RPMI8226 (cell line): ENCODE results near the gene TTC33.
"Not testable (repeated sequence)": the region's sequence is repeated elsewhere in the genome, so short reads cannot be mapped to it uniquely, and the experiment has no call there.

Source experiments
- DNase-seq: peaks from one replicate; pipeline ENCODE4 v3.0.0-alpha.2; 2015

Gene TTC33

DNA sequence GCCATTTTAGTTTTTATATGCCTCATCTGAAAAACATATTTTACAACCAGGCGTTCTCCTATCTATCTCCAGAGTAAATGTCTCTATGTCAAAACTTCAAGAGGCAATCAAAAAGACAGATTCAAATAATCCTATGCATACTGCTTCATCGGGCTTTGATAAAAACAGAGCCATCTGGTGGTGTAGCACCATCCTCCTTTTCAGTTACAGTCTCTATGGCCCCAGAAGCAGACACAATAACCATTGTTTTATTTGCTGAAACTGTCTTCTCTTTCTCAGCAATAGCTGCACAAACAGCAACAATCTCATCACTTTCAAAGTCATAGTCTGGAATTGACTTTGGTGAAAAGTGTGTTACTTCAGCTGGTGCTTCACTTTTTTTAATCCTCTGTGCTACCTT, 39.8 kb downstream of the TTC33 start:
- DNase-seq = peak; percentile 6

DNA sequence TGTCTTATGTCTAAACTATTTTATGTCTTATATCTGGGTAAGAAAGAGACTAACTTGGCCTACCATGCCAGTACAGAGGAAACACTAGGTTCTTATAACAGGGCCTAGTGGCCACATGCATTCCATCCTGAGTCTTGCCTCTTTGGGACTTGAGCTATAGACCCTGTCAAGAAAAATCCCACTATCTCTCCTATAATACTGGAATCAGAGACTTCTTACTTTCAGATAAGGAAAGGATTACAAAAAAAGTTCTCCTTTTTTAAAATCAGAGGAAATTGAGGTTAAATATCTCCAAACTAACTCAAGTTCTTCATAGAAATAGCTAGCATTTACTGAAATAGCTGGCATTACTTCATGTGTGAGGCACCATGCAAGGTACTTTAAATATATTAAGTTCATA, 41.8 kb downstream of the TTC33 start:
- DNase-seq = no peak

DNA sequence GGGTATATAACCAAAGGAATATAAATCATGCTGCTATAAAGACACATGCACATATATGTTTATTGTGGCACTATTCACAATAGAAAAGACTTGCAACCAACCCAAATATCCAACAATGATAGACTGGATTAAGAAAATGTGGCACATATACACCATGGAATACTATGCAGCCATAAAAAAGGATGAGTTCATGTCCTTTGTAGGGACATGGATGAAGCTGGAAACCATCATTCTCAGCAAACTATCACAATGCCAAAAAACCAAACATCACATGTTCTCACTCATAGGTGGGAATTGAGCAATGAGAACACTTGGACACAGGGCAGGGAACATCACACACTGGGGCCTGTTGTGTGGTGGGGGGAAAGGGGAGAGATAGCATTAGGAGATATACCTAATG, 45.2 kb downstream of the TTC33 start:
- DNase-seq = not testable (repeated sequence)

DNA sequence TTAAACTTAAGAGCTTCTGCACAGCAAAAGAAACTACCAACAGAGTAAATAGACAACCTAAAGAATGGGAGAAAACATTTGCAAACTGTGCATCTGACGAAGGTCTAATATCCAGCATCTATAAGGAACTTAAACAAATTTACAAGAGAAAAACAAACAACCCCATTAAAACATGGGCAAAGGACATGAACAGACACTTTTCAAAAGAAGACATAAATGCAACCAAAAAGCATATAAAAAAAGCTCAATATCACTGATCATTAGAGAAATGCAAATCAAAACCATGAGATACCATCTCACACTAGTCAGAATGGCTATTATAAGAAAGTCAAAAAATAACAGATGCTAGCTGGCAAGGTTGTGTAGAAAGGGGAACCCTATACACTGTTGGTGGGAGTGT, 50.3 kb downstream of the TTC33 start:
- not testable (repeated sequence) for DNase-seq

DNA sequence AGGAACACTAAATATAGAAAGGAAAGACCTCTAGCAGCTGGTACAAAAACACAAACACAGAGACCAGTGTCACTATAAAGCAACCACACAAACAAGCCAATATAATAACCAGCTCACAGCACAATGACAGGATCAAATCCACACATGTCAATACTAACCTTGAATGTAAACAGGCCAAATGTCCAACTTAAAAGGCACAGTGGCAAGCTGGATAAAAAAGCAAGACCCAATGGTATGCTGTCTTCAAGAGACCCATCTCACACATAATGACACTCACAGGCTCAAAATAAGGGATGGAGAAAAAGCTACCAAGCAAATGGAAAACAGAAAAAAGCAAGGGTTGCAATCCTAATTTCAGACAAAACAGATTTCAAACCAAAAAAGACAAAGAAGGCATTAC, 53.7 kb downstream of the TTC33 start:
- DNase-seq = not testable (repeated sequence)

DNA sequence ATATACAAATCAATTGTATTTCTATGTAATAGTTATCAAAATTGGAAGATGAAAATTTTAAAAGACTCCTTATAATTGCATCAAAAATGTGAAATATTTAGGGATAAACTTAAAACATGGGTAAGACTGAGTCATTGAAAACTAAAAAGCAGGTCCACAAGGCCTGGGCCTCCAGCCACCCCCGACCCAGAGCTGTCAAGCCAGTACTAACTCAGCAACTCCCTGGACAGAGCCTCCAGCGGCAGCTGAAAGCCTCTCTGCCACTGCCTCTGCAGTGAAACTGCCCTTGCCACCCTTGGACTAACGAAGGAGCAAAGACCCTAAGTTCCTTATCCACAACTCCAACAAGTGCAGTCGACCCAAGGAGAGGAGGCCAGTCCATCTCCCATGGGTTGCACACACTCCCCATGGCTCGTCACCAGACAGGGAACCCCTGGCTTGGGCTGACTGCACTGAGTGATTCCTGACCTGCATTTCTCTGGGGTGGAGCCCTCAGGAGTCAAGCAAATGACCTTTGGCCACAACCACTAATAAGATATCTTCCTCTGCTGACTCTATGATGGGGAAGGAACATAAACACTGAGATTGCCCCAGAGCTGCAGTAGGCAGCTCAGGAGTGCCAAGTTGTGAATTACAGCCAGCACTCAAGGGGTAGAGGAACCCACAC, 55.5 kb downstream of the TTC33 start:
- no peak for DNase-seq

DNA sequence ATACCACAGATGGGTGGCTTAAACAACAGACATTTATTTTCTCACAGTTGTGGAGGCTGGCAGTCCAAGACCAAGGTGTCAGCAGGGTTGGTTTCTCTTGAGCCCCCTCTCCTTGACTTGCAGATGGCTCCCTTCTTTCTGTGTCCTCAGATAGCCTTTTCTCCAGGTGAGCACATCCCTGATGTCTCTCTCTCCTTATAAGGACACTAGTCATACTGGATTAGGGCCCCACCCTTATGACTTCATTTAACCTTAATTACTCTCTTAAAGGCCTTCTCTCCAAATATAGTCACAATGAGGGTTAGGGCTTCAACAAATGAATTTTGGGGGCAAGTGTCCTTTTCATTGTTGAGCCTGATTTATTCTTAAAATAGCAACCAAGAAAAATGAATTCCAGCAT, 61.3 kb downstream of the TTC33 start:
- no peak for DNase-seq

DNA sequence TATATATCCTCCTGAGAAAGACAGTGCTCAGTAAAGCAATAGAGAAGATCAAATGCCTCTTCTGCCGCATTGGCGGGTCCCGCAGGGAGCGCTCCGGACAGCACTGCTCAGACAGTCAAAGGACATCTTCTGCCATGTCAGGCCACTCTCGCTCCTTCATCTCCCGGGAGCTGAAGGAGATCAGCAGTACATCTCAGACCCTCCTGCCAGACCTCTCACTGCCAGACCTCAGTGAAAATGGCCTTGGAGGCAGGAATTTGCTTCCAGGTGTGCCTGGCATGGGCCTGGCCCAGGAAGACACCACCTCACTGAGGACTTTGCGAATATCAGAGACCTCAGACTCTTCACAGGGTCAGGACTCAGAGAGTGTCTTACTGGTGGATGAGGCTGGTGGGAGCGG, 63.9 kb downstream of the TTC33 start:
- no peak for DNase-seq

DNA sequence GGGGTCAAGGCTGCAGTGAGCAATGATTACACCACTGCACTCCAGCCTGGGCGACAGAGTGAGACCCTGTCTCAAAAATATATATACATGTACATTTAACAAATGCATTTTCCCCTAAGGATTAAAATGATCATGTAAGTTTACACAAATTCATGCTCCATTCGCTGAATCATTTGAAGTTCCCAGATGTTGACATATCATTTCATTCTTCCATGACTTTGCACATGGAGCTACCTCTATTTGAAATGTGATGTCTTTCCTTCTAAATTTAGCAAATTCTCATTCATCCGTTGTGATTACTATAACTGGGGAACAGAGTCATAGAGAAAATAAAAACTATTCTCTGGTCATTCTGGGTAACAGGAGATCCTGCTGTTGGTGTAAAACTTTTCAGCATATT, 65.5 kb downstream of the TTC33 start:
- no peak for DNase-seq

DNA sequence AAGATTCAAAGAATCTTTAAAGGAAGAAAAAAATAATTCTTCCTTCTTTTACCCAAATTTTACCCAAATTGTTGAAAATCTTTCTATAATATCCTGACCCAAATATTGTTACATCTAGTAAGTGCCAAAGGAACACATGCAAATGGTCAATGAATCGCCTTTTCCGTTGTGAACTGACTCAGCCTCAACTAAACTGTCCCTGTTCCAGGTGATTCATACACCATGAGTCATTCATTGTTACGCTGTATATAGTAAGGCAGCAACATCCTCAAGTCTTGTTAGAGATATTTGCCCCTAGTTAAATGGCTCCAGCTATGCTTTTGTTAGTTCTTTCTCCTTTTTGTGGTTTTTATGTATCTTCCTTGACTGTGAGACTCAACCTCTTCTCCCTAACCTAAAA, 66.3 kb downstream of the TTC33 start:
- DNase-seq = no peak

DNA sequence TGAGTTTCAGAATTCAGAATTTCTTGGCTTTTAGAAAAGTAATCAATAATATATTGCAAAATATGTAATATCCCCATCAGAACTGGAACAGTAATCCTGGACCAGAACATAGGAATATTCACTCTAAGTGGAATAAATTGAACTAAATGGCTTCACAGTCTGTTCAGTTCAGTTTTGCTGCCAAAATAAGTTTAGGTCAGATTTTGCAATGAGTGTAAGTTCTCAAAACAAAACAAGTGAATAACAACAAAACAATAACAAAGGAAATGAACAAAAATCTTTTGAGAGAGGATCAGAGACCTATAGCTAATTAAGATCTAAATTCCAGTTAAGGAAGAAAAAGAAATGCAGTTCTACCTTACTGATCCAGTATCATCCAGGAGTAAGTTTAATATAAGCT, 66.8 kb downstream of the TTC33 start:
- no peak for DNase-seq

DNA sequence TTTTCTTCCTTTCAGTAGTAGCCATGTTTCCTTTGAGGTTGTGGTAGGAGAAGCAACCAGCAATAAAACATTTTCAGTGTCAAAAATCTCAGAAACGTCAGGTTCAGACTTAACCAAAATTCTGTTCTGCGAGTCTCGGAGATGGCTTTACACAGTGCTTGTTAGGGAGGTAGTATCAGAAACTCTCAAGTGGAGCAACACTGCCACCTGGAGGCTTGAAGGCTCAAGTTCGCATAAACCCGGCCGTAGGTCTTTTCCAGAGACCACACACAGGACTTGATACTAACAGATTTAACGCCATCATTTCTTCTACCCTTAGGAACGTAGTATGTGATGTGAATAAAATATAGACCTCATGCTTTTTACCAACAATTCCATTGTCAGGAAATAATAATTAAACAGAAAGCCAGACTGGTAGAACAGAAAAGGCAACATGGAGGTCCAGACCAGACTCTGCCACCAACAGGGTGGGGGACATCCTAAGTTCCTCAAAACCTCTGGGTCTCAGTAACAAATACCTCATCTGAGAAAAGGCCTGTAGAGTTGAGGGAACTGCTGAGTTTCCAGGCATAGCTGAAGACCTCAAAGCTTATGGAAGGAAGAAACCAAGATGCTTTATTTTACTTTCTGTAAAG, 67.5 kb downstream of the TTC33 start:
- DNase-seq = peak; percentile 88

DNA sequence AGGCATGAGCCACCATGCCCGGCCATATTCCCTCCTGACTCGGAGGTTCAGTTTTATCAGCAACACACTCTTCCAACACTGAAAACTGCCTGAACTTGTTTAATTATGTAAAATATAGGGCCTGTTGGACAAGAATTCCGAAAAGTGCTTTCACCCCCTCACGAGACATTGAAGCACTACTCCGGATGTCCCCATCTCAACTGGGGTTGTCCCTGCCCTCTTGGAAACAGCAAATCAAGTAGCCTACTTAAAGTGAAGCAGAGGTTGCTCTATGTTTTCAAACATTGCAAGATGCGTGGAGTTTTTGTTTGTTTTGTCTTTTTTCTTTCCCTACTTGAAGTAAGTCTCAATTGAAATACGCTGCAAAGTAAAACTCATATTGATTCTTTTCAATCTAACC, 68.4 kb downstream of the TTC33 start:
- DNase-seq = no peak

DNA sequence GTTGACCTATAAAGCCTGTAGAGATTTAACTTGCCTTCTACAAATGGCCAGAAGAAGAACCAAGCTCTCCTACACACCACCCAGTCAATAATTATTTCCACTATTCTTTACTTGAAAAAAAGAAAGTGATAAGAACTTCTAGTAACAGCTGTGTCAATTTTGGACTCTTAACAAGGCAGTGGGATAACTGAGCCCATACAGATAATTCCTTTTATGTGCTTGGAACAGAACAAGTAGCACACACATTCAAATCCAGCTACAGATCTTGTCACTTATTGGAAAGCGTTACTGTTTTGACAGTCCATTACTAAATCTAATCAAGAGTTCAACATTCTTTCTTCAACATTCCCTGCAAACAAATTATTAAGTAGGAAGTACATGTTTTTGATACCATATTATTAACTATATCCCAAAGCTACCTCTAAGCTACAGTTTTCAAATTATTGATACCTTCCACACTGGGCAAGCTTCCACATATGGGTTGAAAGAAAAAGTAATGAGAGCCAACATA, 69.7 kb downstream of the TTC33 start:
- no peak for DNase-seq

DNA sequence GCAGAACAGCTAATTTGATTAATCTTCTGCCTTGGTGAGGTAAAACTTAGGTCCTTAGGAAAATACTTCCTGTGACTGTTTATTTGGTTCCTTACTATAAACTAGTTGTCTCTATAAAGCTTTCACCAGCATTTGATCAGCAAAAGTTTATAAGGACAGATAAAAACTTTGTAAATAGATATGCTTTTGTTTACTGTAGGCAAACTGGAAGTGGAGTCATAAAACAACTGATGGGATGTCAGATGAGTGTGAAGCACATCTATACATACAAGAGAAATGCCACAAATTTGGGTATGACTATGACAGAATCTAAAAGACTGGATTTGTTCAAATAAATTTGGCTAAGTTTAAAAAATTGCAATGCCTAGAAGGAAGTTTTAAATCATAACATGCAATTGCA, 70.6 kb downstream of the TTC33 start:
- DNase-seq = no peak

DNA sequence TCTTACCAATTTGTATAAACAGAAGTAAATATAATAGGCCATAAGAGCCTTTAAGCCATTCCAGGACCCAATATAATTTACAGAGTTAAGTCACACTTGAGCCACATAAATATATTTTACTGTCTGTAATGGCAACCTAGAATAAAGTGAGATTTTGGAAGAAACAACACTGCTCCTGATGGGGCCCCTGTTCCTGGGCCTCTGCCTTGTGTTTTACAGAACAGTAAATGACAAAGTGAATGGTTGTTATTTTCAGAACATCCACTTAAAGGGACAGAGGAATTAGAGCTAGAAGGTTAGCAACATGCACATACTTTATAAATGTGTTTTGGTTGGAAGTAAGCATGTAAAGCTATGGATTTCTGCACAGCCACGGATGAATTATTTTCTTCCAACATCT, 72.5 kb downstream of the TTC33 start:
- no peak for DNase-seq

DNA sequence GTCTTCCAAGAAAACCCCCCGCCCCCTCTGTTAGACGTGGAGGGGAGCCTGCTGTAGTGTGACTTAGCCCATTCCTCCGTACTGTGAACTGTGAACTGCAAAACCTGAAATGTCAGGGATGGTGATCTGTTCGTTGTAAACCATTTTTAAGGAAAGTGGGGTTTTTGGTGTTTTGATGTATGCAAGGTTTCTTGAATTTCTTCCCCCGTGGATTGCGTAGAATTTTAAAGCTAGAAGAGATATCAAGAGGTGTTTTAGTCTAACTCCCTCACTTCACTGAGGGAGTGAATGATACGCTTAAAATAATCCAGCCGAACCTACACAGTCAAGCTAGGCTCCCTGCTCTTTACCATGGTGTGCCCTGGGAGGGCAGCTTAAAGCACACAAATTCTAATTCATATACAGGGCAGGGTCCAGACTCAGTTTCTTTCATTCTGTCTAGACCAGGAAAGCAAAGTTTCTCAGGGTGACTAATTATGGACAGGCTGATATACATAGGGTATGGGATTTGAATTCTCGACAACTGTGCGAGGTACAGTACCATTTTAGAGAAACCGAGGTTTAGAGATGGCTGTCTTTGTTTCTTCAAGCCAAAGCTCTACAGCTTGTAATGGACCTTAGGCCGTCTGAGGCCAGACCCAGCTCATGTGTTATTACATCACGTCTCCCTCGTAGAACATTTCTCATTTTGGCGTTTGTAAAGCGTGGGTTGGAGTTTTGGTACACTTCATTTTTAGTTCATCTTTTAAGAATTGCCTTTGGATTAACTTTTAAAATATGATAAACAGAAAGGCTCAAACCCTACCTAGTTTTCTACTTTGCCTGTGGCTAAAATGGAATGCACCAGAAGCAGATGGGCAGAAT, 73.4 kb downstream of the TTC33 start:
- no peak for DNase-seq

DNA sequence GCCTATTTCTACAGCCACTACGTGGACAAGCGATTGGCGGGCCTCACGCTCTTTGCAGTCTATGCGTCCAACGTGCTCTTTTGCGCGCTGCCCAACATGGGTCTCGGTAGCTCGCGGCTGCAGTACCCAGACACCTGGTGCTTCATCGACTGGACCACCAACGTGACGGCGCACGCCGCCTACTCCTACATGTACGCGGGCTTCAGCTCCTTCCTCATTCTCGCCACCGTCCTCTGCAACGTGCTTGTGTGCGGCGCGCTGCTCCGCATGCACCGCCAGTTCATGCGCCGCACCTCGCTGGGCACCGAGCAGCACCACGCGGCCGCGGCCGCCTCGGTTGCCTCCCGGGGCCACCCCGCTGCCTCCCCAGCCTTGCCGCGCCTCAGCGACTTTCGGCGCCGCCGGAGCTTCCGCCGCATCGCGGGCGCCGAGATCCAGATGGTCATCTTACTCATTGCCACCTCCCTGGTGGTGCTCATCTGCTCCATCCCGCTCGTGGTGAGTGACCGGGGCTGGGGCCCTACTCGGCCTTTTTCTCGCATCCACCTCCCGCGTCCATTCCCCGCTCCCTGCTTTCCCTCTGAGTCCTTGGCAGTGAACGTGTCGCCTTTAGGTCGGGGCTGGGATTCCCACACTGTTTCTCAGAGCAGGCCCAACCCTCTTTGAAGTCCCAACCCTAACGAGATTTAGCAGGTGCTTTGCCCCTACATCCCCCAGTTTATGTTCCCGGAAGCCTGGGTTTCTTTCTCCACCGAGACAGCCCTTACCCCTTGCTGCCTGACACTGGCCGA, 74.2 kb downstream of the TTC33 start:
- peak; percentile 40 for DNase-seq

DNA sequence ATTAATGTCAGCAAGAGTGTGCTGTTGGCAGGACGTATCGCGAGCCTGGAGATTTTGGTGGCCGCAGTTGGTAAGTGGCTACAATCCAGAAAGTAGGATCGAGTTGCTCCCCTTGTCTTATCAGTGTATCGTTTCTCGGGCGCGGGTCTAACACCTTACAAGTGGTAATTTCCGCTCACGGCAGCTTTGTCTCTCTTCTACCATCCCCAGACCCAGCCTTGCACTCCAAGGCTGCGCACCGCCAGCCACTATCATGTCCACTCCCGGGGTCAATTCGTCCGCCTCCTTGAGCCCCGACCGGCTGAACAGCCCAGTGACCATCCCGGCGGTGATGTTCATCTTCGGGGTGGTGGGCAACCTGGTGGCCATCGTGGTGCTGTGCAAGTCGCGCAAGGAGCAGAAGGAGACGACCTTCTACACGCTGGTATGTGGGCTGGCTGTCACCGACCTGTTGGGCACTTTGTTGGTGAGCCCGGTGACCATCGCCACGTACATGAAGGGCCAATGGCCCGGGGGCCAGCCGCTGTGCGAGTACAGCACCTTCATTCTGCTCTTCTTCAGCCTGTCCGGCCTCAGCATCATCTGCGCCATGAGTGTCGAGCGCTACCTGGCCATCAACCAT, 74.9 kb downstream of the TTC33 start:
- DNase-seq = no peak

DNA sequence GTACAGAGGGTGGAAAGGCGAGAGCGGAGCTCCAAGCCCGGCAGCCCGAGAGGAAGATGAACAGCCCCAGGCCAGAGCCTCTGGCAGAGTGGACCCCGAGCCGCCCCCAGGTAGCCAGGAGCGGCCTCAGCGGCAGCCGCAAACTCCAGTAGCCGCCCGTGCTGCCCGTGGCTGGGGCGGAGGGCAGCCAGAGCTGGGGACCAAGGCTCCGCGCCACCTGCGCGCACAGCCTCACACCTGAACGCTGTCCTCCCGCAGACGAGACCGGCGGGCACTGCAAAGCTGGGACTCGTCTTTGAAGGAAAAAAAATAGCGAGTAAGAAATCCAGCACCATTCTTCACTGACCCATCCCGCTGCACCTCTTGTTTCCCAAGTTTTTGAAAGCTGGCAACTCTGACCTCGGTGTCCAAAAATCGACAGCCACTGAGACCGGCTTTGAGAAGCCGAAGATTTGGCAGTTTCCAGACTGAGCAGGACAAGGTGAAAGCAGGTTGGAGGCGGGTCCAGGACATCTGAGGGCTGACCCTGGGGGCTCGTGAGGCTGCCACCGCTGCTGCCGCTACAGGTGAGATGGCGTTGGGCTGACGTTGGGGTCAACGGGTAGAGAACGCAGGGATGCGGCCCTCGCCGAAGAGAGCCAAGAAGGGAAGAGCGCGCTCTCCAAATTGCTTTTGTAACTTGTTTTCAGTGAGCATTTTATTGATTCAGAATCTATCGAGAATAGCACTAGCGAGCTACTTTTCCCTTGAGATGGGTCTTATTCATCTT, 75.7 kb downstream of the TTC33 start, which contains the start of gene PTGER4:
Gene PTGER4 (plus strand): TSS at position 3 of the 769 bp plus-strand sequence. CDS start 1,079 bp downstream, outside the sequence.
- no peak for DNase-seq

DNA sequence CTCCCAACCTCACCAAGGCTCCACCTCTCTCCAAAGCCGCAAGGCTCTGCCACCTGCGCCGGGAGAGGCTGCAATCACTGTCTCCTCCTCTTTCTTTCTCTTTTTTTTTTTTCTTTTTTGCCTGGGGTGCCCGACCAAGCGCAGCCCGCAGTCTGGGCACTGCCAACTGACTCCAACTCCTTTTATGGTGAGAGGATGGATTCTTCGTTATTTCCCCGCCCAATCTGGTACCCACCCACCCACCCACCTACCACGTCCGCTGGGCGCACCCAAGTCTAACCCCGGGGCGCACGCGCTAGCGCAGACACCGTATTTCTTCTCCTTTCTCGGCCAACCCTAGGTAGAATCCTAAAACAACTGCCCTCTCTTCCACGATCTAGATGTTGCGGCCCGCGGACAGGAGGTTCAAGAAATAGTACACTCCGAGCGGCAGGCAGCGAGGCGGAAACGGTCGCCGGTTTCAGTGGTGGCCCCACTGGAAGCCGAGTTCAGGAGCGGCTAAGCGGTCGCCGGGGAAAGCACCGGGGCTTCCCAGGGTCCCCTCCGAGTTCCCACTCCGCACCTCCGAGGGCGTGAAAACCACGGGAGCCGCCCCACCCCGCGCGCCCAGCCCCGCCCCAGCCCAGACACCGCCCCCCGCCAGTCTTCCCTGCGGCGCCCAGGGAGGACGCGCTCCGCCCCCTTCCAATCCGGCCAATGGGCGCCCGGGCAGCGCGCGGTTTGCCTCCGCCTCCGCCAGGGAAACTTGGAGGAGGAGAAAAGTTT, 76.4 kb downstream of the TTC33 start:
- peak; percentile 93 for DNase-seq
